Cardiac muscle cell (in vitro differentiated cells and primary cell): Measurements from ENCODE around the gene EIF1AD. TPM values are rescaled to one million over a fixed set of nuclear protein-coding genes. Genes with fewer than 3 reads are reported as not detected.

Experiments
- DNase-seq, 2 donors: peaks; one replicate each; pipeline versions ENCODE4 v3.0.0 to v3.0.0-alpha.2; 2010 to 2017; ENCODE audit warnings: low read depth in 1 of 2, low spot score in 1 of 2
- H3K27ac ChIP-seq: fragments of 200-600 bp; sonication (generic); 2 replicates; pipeline ENCODE4 v1.5.1; 2016
- H3K27me3 ChIP-seq: fragments of 200-600 bp; sonication (generic); 2 replicates; pipeline ENCODE4 v1.6.0; 2016; ENCODE audit warnings: control low read depth
- H3K36me3 ChIP-seq: fragments of 200-600 bp; sonication (generic); 2 replicates; pipeline ENCODE4 v1.5.1; 2016; ENCODE audit warnings: control low read depth
- H3K4me1 ChIP-seq: fragments of 200-600 bp; sonication (generic); 2 replicates; pipeline ENCODE4 v1.8.1; 2017; ENCODE audit warnings: low read depth, mild to moderate bottlenecking, mixed run types
- H3K4me3 ChIP-seq: fragments of 200-600 bp; sonication (generic); 2 replicates; pipeline ENCODE4 v1.5.1; 2016; ENCODE audit warnings: mild to moderate bottlenecking
- H3K9me3 ChIP-seq: fragments of 200-600 bp; sonication (generic); 2 replicates; pipeline ENCODE4 v1.5.1; 2017; ENCODE audit warnings: low read depth, mild to moderate bottlenecking, control low read depth
- CTCF ChIP-seq: IDR thresholded peaks from 2 replicates; pipeline ENCODE4 v1.5.1; 2012; ENCODE audit warnings: low read depth, mild to moderate bottlenecking, low read length
- polyA plus RNA-seq: library from polyadenylated mRNA; unstranded; fragments of >200 nt; fragmentation: Nextera tagmentation; extraction: Ambion mirVana; gene quantifications from 2 replicates; pipeline ENCODE4 v1.2.1, GENCODE V29; 2016
- total RNA-seq: library from RNA; depleted of rRNA; stranded (reverse); fragments of >200 nt; gene quantifications from 2 replicates; pipeline ENCODE4 v1.2.3, GENCODE V29; 2016

EIF1AD gene, protein sequence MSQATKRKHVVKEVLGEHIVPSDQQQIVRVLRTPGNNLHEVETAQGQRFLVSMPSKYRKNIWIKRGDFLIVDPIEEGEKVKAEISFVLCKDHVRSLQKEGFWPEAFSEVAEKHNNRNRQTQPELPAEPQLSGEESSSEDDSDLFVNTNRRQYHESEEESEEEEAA
- total RNA-seq, result 28.6 and 36.8 TPM in 2 replicates
- polyA plus RNA-seq, result 24.6 and 30.8 TPM in 2 replicates

DNA sequence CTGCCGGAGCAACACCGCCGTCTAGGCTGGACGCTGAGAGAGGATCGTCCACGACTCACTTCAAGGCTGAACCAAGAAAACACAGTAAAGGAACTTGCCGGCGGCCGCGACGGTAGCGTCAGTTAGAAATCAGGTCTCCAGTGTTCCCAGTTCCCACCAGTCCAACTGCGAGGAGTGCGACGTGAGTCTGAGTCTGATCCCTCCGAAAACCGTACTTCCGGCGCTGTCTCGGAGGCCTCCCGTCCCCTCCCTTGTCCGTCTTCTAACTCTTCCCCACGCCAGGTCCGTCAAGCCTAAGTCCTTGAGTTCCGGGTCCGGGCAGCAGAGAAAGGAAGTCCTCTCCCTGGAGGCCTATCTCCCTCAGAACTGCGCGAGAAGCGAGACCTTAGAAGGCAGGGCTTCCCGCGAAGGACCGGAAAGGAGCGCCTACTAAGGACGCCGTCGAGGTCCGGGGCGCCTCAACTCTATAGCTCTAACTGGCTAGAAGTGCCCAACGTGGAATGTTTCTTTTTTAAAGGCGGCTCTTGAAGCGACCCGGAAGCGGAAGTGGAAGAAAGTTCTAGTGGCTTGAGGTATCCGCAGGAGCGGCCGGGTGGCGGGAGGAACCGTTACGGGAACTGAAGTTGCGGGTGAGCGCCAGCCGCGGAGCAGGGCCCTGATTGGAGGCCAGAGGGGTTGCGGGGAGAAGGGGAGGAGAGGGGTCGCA, at the start of gene EIF1AD, which contains the start of gene BANF1:
Gene EIF1AD (minus strand): TSS at position 216 of the 706 bp plus-strand sequence. CDS start 1,768 bp downstream, outside the sequence.
Gene BANF1 (plus strand): TSS at position 562 of the 706 bp plus-strand sequence. CDS start 748 bp downstream, outside the sequence.
- Histone ChIP-seq H3K27me3 (no peaks in the 10 kb centered on the region), H3K27ac (peak within 1 kb of the TSS; percentile 98), H3K4me1 (no peaks in the 10 kb centered on the region), H3K9me3 (no peaks in the 10 kb centered on the region), H3K36me3 (peaks cover 31% of the 10 kb centered on the region), H3K4me3 (peak within 1 kb of the TSS; percentile 55)
- DNase-seq, result peak; percentile 93 to 99
- TF ChIP-seq CTCF, result no peak

- H3K27me3 ChIP-seq, result no peaks in the 10 kb centered on the region
- peak overlapping the region; percentile 92 for H3K27ac ChIP-seq
- peaks cover 26% of the 10 kb centered on the region for H3K4me1 ChIP-seq
- no peaks in the 10 kb centered on the region for H3K9me3 ChIP-seq
- no peak for DNase-seq
- peak overlapping the region; percentile 32 for H3K4me3 ChIP-seq
- TF ChIP-seq CTCF, result no peak
- peaks cover 16% of the 10 kb centered on the region for H3K36me3 ChIP-seq
These were observed 49.4 kb upstream of the EIF1AD start for GRCh38 chr11:66051371-66051765.

DNA sequence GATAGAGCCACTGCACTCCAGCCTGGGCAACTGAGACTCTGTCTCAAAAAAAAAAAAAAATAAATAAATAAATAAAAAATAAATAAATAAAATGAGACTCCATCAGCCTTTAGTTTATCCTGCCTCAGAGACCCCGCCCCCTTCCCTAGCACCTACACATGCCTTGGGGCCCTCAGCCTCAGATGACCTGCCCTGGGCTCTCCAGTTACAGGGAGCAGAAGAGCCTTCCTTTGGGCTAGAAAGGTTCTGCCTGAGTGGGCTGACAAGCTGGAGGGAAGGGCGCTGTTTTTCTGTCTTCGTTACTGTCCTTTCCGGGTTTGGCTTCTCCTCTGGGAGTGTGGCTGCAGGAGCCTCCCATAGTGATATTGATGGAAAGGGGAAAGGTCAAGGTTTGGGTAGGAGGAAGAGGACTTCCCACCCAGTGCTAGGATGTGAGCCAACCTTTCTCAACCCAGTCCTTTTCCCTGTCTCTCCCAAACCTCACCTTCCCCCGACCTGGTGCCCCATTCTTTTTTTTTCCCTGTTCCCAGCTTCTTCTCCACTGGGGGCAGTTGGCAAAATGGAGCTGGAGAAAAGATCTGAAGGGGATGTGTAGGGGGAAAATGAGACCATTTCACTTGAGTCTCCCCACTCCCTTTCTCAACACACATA, 48.7 kb upstream of the EIF1AD start:
- H3K27me3 ChIP-seq, result no peaks in the 10 kb centered on the region
- peaks cover 26% of the 10 kb centered on the region for H3K4me1 ChIP-seq
- no peak overlapping the region for H3K4me3 ChIP-seq
- H3K36me3 ChIP-seq, result peaks cover 12% of the 10 kb centered on the region
- no peak for TF ChIP-seq CTCF
- no peaks in the 10 kb centered on the region for H3K9me3 ChIP-seq
- H3K27ac ChIP-seq, result peak overlapping the region; percentile 92
- no peak for DNase-seq

DNA sequence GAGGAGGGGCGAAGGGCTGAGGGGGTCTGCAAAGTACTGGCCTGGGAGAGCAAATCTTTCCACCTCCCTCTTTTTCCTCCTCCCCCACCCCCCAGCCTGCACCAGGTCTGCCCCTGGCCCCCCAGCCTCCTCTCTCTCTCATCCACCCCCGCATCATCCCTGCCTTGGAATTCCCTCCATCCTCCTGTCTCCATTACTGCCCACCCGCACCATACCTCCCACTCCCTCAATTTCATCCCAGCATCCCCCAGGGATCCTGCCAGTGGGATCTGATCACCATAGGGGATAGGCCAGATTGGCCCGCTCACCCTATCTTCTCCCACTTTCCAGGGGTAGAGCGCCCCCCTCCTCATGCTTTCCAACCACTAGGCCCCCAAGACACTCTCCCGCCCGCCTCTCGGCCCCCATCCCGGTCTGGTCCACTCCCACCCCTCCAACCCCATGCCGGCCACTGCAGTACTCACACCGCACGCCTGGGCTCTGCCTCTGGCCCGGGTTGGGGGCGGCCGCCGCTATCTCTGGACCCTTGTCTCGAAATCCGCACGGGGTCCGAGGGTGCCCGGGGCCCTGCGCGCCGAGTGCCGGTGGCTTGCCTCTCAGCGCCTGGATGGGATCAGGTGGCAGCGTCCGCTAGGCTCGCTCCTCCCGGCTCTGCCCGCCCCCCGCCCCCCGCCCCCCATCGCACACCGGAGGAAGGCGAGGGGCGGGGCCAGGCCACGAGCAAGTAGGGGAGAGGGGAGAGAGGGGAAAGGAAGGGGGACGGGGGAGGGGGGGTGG, 46.8 kb upstream of the EIF1AD start, which contains the start of gene GAL3ST3:
Gene GAL3ST3 (minus strand): TSS at position 615 of the 777 bp plus-strand sequence. CDS start 3,746 bp downstream, outside the sequence.
- DNase-seq, result peak in 1 of 2 donors; percentile 75

More for the DNA sequence above, 46.8 kb upstream of the EIF1AD start, which contains the start of gene GAL3ST3:
- Histone ChIP-seq H3K4me1 (peaks cover 26% of the 10 kb centered on the region), H3K4me3 (peak within 1 kb of the TSS; percentile 49), H3K27me3 (no peaks in the 10 kb centered on the region), H3K36me3 (no peaks in the 10 kb centered on the region), H3K27ac (no peak within 1 kb of the TSS), H3K9me3 (no peaks in the 10 kb centered on the region)
- TF ChIP-seq CTCF, result no peak
